DOHH2 (cell line): ENCODE measurements around the gene EGLN1.

ENCODE experiments used
- H3F3A ChIP-seq: fragments of 200-600 bp; sonication (generic), shearing (Covaris generic); 2 replicates; pipeline ENCODE4 v1.6.0; 2016; ENCODE audit warnings: antibody characterized with exemption, mild to moderate bottlenecking; ENCODE audit not compliant: control insufficient read depth, insufficient read depth
- H3K27ac ChIP-seq: fragments of 200-600 bp; sonication (generic); 2 replicates; pipeline ENCODE4 v1.5.1; 2014; ENCODE audit warnings: low read depth, mild to moderate bottlenecking, low read length, moderate library complexity
- H3K27me3 ChIP-seq: fragments of 200-600 bp; sonication (generic); 2 replicates; pipeline ENCODE4 v1.6.1; 2014; ENCODE audit warnings: mild to moderate bottlenecking, low read length, mixed read lengths; ENCODE audit not compliant: control insufficient read depth
- H3K36me3 ChIP-seq: fragments of 200-600 bp; sonication (generic); 2 replicates; pipeline ENCODE4 v1.6.1; 2014; ENCODE audit warnings: mild to moderate bottlenecking, low read length, moderate library complexity, mixed read lengths; ENCODE audit not compliant: control insufficient read depth
- H3K4me1 ChIP-seq: fragments of 200-600 bp; sonication (generic); 2 replicates; pipeline ENCODE4 v1.6.1; 2014; ENCODE audit warnings: mild to moderate bottlenecking, low read length, mixed read lengths; ENCODE audit not compliant: control insufficient read depth
- H3K4me2 ChIP-seq: fragments of 200-600 bp; sonication (generic); 2 replicates; pipeline ENCODE4 v1.6.0; 2014; ENCODE audit warnings: mild to moderate bottlenecking, low read length, moderate library complexity
- H3K4me3 ChIP-seq: fragments of 200-600 bp; sonication (generic); 2 replicates; pipeline ENCODE4 v1.5.1; 2014; ENCODE audit warnings: mild to moderate bottlenecking, low read length, mixed read lengths
- H3K79me2 ChIP-seq: fragments of 200-600 bp; sonication (generic); 2 replicates; pipeline ENCODE4 v1.6.1; 2014; ENCODE audit warnings: mild to moderate bottlenecking, low read length, mixed read lengths; ENCODE audit not compliant: control insufficient read depth
- H3K9me2 ChIP-seq: fragments of 200-600 bp; sonication (generic); replicated peaks from 2 replicates; pipeline ENCODE4 v1.6.1; 2014; ENCODE audit warnings: mild to moderate bottlenecking, low read length, mixed read lengths; ENCODE audit not compliant: control insufficient read depth
- H3K9me3 ChIP-seq: fragments of 200-600 bp; sonication (generic); 2 replicates; pipeline ENCODE4 v1.6.1; 2014; ENCODE audit warnings: antibody characterized with exemption, low read length, mixed read lengths; ENCODE audit not compliant: control insufficient read depth, insufficient read depth
- H4K20me1 ChIP-seq: fragments of 200-600 bp; sonication (generic); 2 replicates; pipeline ENCODE4 v1.6.0; 2014; ENCODE audit warnings: low read depth, mild to moderate bottlenecking, antibody characterized with exemption, low read length, moderate library complexity; ENCODE audit not compliant: control insufficient read depth, insufficient read depth
- EZH2phosphoT487 ChIP-seq: fragments of 200-600 bp; sonication (generic); IDR thresholded peaks from 2 replicates; pipeline ENCODE4 v1.6.1; 2017; ENCODE audit warnings: borderline replicate concordance, mild to moderate bottlenecking, antibody characterized with exemption, low read length, moderate library complexity, mixed read lengths
- TF ChIP-seq, protein P1 (sequence below): fragments of 200-600 bp; sonication (generic); IDR thresholded peaks from one replicate; pipeline ENCODE4 v1.5.1; 2014; ENCODE audit warnings: antibody characterized with exemption, mild to moderate bottlenecking, low read depth, low read length; ENCODE audit not compliant: poor library complexity, severe bottlenecking

Gene EGLN1

DNA sequence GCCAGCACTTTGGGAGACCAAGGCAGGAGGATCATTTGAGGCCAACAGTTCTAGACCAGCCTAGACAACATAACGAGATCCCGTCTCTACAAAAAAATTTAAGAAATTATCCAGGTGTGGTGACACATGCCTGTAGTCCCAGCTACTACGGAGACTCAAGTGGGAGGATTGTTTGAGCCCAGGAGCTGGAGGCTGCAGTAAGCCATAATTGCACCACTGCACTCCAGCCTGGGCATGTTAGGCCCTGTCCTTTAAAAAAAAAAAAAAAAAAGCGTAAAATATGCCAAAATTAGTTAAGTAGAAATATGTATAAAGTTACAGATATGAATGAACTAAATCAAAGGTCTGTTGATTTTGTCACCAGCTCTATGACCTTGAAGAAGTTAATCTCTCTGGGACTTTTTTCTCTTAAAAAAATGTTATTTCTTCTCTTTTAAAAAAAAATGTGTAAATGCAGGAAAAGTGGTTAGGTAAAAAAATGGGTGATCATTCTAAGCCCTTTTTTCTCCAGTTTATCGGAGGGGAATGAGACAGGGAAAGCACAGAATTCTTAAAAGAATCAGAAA is 7.0 kb downstream of the EGLN1 start:
- no peaks in the 10 kb centered on the region for H3K27me3 ChIP-seq
- no peaks in the 10 kb centered on the region for H3K9me3 ChIP-seq
- no peak overlapping the region for H3K4me3 ChIP-seq
- H3K36me3 ChIP-seq, result peaks cover 24% of the 10 kb centered on the region
- H3K4me2 ChIP-seq, result no peak overlapping the region
- no peaks in the 10 kb centered on the region for H3F3A ChIP-seq
- no peak for TF ChIP-seq EZH2phosphoT487
- TF ChIP-seq, protein P1, sequence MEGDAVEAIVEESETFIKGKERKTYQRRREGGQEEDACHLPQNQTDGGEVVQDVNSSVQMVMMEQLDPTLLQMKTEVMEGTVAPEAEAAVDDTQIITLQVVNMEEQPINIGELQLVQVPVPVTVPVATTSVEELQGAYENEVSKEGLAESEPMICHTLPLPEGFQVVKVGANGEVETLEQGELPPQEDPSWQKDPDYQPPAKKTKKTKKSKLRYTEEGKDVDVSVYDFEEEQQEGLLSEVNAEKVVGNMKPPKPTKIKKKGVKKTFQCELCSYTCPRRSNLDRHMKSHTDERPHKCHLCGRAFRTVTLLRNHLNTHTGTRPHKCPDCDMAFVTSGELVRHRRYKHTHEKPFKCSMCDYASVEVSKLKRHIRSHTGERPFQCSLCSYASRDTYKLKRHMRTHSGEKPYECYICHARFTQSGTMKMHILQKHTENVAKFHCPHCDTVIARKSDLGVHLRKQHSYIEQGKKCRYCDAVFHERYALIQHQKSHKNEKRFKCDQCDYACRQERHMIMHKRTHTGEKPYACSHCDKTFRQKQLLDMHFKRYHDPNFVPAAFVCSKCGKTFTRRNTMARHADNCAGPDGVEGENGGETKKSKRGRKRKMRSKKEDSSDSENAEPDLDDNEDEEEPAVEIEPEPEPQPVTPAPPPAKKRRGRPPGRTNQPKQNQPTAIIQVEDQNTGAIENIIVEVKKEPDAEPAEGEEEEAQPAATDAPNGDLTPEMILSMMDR, result no peak
- H3K4me1 ChIP-seq, result peaks cover 28% of the 10 kb centered on the region
- no peak overlapping the region for H3K27ac ChIP-seq
- H3K9me2 ChIP-seq, result no peaks in the 10 kb centered on the region
- H4K20me1 ChIP-seq, result peaks cover 32% of the 10 kb centered on the region
- peaks cover 99% of the 10 kb centered on the region for H3K79me2 ChIP-seq

DNA sequence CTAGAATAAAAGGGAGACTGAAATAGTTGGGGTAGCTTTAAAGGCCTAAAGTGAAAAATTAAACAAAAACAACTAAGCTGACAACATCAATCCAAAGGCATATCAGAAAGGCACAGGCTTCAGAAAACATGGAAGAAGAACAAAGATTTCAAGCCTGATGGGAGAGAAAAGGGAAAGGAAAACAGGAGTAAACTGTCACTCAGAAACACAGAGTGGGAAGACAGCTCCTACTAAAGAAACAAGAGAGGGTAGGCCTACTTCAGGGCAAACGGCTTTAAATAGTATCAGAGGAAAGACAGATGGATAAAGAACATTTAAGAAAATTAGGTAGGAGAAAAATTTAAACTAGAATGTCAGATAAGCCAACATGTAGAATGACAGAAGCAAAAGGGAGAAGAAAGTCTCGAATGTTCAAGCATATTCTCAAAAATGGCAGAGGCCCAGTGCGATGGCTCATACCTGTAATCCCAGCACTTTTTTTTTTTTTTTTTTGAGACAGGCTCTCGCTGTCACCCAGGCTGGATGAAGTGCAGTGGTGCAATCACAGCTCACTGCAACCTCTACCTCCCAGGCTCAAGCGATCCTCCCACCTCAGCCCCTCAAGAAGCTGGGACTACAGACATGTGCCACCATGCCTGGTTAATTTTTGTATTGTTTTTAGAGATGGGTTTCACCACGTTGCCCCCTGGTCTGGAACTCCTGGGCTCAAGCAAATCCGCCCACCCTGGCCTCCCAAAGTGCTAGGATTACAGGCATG is 7.6 kb downstream of the EGLN1 start:
- Histone ChIP-seq H3K9me3 (no peaks in the 10 kb centered on the region), H3K36me3 (peaks cover 24% of the 10 kb centered on the region), H3K27ac (no peak overlapping the region), H3K4me3 (no peak overlapping the region), H3K4me1 (peaks cover 23% of the 10 kb centered on the region), H4K20me1 (peaks cover 28% of the 10 kb centered on the region), H3K79me2 (peaks cover 99% of the 10 kb centered on the region), H3K4me2 (no peak overlapping the region), H3K9me2 (no peaks in the 10 kb centered on the region), H3K27me3 (no peaks in the 10 kb centered on the region), H3F3A (no peaks in the 10 kb centered on the region)
- TF ChIP-seq, protein P1, result no peak
- TF ChIP-seq EZH2phosphoT487, result no peak

DNA sequence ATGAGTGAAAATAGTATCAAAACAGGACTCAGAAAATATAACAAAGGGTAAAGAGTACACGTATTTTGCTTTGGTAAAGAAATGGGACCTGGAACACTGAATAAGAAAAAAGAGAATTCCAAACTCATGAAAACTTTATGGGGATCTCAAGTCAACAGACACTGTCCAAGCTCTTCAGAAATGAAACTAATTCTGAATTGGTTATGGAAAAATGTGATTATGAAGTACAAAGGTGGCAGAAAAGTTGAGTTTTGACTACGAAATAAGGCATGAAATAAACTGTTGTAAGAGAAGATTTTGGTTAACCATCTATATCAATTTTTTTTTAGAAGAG is 8.4 kb downstream of the EGLN1 start:
- Histone ChIP-seq H3K4me3 (no peak overlapping the region), H3K9me2 (no peaks in the 10 kb centered on the region), H3K4me2 (no peak overlapping the region), H4K20me1 (peaks cover 21% of the 10 kb centered on the region; the same call in 1 of the 2 replicates), H3K9me3 (no peaks in the 10 kb centered on the region), H3K27ac (no peak overlapping the region), H3F3A (no peaks in the 10 kb centered on the region), H3K27me3 (no peaks in the 10 kb centered on the region), H3K79me2 (peaks cover 96% of the 10 kb centered on the region), H3K36me3 (peaks cover 20% of the 10 kb centered on the region), H3K4me1 (peaks cover 16% of the 10 kb centered on the region)
- TF ChIP-seq, protein P1, result no peak
- TF ChIP-seq EZH2phosphoT487, result no peak
